Parathyroid adenoma (tissue), 2 donors: ENCODE data around the gene NEFH.

Experiments used
- H2AFZ ChIP-seq: fragments of 300-600 bp; sonication (generic); one replicate; pipeline ENCODE4 v1.7.0; 2017; ENCODE audit warnings: antibody characterized with exemption, mild to moderate bottlenecking
- H3K27ac ChIP-seq: fragments of 300-600 bp; sonication (generic); one replicate; pipeline ENCODE4 v1.7.0; 2017
- H3K27me3 ChIP-seq: fragments of 300-600 bp; sonication (generic); one replicate; pipeline ENCODE4 v1.7.0; 2017; ENCODE audit warnings: low read length; ENCODE audit not compliant: control insufficient read depth, insufficient read depth
- H3K36me3 ChIP-seq: fragments of 300-600 bp; sonication (generic); one replicate; pipeline ENCODE4 v1.7.0; 2017; ENCODE audit warnings: low read length; ENCODE audit not compliant: control insufficient read depth, insufficient read depth
- H3K4me1 ChIP-seq: fragments of 300-600 bp; sonication (generic); one replicate; pipeline ENCODE4 v1.7.0; 2017; ENCODE audit warnings: control low read depth
- H3K4me2 ChIP-seq: fragments of 300-600 bp; sonication (generic); one replicate; pipeline ENCODE4 v1.7.0; 2017; ENCODE audit warnings: low read length
- H3K4me3 ChIP-seq: fragments of 300-600 bp; sonication (generic); one replicate; pipeline ENCODE4 v1.7.0; 2017; ENCODE audit warnings: low read depth, low read length
- H3K79me2 ChIP-seq: fragments of 300-600 bp; sonication (generic); one replicate; pipeline ENCODE4 v1.7.0; 2017; ENCODE audit warnings: control low read depth
- H3K9ac ChIP-seq: fragments of 300-600 bp; sonication (generic); one replicate; pipeline ENCODE4 v1.7.0; 2017; ENCODE audit warnings: mild to moderate bottlenecking
- H3K9me3 ChIP-seq: fragments of 300-600 bp; sonication (generic); one replicate; pipeline ENCODE4 v1.7.0; 2017; ENCODE audit warnings: low read length; ENCODE audit not compliant: control insufficient read depth
- CTCF ChIP-seq: fragments of 300-600 bp; sonication (generic); IDR thresholded peaks from one replicate; pipeline ENCODE4 v1.7.0; 2017; ENCODE audit warnings: antibody characterized with exemption, mild to moderate bottlenecking
- donor health status: primary hyperparathyroidism.

NEFH gene

GRCh38 chr22:29479417-29480261 is at the start of gene NEFH:
Gene NEFH (plus strand): TSS chr22:29480218. CDS start chr22:29480263, 45 bp downstream.
- TF ChIP-seq CTCF = no peak
- Histone ChIP-seq H3K79me2 (no peaks in the 10 kb centered on the region), H3K27ac (no peak within 1 kb of the TSS), H3K4me3 (no peak within 1 kb of the TSS), H2AFZ (peak within 1 kb of the TSS; percentile 41), H3K27me3 (peaks cover 15% of the 10 kb centered on the region), H3K9ac (no peak within 1 kb of the TSS), H3K9me3 (no peaks in the 10 kb centered on the region), H3K4me2 (peak within 1 kb of the TSS; percentile 14), H3K4me1 (no peaks in the 10 kb centered on the region), H3K36me3 (no peaks in the 10 kb centered on the region)

GRCh38 chr22:29431986-29432385 is 48.0 kb upstream of the NEFH start:
- H3K9me3 ChIP-seq = no peaks in the 10 kb centered on the region
- no peaks in the 10 kb centered on the region for H3K4me1 ChIP-seq
- H3K4me2 ChIP-seq = no peak overlapping the region
- no peaks in the 10 kb centered on the region for H3K36me3 ChIP-seq
- no peak overlapping the region for H3K9ac ChIP-seq
- H3K27me3 ChIP-seq = no peaks in the 10 kb centered on the region
- TF ChIP-seq CTCF = no peak
- no peaks in the 10 kb centered on the region for H3K79me2 ChIP-seq
- H3K27ac ChIP-seq = no peak overlapping the region
- H2AFZ ChIP-seq = no peak overlapping the region
- no peak overlapping the region for H3K4me3 ChIP-seq

GRCh38 chr22:29433856-29434255 is 46.2 kb upstream of the NEFH start:
- TF ChIP-seq CTCF = no peak
- no peak overlapping the region for H3K27ac ChIP-seq
- no peaks in the 10 kb centered on the region for H3K36me3 ChIP-seq
- no peak overlapping the region for H3K4me3 ChIP-seq
- no peak overlapping the region for H3K4me2 ChIP-seq
- no peak overlapping the region for H3K9ac ChIP-seq
- no peaks in the 10 kb centered on the region for H3K4me1 ChIP-seq
- H2AFZ ChIP-seq = no peak overlapping the region
- no peaks in the 10 kb centered on the region for H3K27me3 ChIP-seq
- H3K79me2 ChIP-seq = no peaks in the 10 kb centered on the region
- no peaks in the 10 kb centered on the region for H3K9me3 ChIP-seq

- Histone ChIP-seq H3K36me3 (no peaks in the 10 kb centered on the region), H3K4me2 (no peak overlapping the region), H2AFZ (no peak overlapping the region), H3K27ac (no peak overlapping the region), H3K79me2 (no peaks in the 10 kb centered on the region), H3K4me3 (no peak overlapping the region), H3K9ac (no peak overlapping the region), H3K4me1 (no peaks in the 10 kb centered on the region), H3K27me3 (no peaks in the 10 kb centered on the region), H3K9me3 (no peaks in the 10 kb centered on the region)
- no peak for TF ChIP-seq CTCF
These were observed 45.7 kb upstream of the NEFH start for GRCh38 chr22:29434288-29434687.
